HG03039 (cell line): ENCODE measurements around the gene PANK4.
"Not testable (repeated sequence)": the region's sequence is repeated elsewhere in the genome, so short reads cannot be mapped to it uniquely, and the experiment has no call there.

ENCODE experiments used
- ATAC-seq: cut with Tn5 transposase; IDR thresholded peaks from one replicate; pipeline ENCODE4 v1.9.1; 2021; ENCODE audit warnings: mild to moderate bottlenecking, moderate library complexity; ENCODE audit not compliant: unreplicated experiment

PANK4 gene

DNA sequence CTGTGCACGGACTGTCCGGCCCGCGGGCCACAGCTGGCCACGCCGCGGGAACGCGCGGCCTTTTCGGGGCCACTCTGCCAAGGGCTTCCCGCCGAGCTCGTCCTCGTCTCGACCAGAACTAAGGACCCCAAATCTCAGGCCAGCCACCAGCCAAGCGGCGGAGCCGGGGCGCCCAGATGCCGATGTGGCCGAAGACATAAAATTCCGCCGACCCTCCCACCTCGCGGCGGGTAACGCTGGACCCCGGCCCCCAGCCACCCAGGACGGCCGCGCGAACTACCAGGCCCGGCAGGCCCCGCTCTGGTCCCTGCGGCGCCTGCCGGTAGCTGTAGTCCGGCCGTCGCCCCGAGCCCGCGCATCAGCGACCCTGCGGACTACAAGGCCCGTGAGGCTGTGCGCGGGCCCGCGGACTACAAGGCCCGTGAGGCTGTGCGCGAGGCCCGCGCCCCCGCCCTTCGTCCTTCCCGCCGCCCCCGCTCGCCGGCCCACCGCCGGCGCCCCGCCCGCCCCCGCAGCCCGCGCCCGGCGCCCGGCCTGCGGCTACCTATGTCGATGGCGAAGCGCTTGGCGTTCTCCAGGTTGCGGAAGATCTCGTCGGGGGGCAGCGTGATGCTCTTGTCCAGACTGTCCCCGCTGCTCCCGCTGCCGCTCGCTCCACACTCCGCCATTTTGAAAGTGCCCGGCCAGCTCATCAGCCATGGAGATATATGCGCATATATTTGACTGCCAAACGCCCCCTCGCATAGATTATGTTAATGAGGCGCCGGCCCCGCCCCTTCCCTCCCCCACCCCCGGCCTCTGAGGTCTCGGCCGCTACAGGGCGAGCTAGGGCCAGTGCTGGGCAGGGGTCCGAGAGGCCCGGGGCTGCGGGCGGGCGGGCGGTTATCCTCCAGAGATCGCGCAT, at the start of gene PANK4:
Gene PANK4, minus strand, starts transcription at position 677 of the 904 bp plus-strand sequence. Its CDS starts 9 bp downstream, at position 668.
- ATAC-seq = peak; percentile 74

- ATAC-seq = no peak
Observed at GRCh38 chr1:2574350-2574749, 48.0 kb upstream of the PANK4 start.

DNA sequence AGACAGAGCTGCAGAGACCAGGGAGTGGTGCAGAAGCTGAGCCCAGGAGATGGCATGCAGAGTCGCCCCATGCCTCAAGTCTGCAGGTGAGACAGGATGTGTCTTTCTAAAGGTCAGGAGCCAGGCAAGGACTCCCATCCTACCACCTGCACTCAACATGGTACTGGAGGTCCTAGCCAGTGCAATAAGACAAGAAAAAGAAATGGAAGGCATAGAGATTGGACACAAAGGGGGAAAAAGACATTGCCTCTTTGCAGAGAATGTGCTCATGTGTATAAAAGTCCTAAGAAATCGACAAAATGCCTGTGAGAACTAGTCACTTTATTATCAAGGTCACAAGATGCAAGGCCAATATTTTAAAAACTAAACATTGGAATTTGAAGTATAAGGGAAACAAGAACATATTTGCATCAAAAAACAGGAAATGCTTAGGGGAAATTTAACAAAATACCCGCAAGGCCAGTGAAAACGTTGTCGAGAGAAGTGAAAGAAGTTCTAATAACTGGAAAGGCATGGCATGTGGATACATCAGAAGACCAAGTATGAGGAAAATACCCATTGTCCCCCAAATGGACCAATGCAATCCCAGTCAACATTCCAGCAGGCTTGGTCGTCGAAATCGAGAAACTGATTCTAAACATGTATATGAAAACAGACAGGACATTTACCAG, 47.0 kb upstream of the PANK4 start:
- no peak for ATAC-seq

GRCh38 chr1:2571348-2571747, 45.0 kb upstream of the PANK4 start:
- ATAC-seq = no peak

DNA sequence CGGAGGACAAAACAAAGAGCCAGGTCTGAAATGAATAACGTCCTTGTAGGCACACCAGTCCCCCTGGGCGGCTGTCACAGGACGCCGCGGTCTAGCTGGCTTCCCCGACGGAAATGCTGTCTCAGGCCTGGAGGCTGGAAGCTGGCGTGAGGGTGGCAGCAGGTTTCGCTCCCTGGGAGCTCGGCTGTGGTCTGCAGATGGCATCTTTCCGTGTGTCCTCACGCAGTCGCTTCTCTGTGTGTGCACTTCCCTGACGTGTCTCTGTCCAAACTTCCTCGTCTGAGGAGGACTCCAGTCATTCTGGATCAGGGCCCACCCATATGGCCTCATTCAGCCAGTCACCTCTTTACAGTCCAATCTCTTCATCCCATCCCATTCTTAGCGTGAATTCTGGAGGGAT, 43.9 kb upstream of the PANK4 start:
- ATAC-seq = no peak

GRCh38 chr1:2569703-2570102, 43.3 kb upstream of the PANK4 start:
- ATAC-seq = not testable (repeated sequence)

GRCh38 chr1:2569060-2569459, 42.7 kb upstream of the PANK4 start:
- no peak for ATAC-seq

- ATAC-seq = not testable (repeated sequence)
Observed at GRCh38 chr1:2568187-2568816, 41.9 kb upstream of the PANK4 start.

- no peak for ATAC-seq
Observed at GRCh38 chr1:2567083-2567679, 40.8 kb upstream of the PANK4 start.

DNA sequence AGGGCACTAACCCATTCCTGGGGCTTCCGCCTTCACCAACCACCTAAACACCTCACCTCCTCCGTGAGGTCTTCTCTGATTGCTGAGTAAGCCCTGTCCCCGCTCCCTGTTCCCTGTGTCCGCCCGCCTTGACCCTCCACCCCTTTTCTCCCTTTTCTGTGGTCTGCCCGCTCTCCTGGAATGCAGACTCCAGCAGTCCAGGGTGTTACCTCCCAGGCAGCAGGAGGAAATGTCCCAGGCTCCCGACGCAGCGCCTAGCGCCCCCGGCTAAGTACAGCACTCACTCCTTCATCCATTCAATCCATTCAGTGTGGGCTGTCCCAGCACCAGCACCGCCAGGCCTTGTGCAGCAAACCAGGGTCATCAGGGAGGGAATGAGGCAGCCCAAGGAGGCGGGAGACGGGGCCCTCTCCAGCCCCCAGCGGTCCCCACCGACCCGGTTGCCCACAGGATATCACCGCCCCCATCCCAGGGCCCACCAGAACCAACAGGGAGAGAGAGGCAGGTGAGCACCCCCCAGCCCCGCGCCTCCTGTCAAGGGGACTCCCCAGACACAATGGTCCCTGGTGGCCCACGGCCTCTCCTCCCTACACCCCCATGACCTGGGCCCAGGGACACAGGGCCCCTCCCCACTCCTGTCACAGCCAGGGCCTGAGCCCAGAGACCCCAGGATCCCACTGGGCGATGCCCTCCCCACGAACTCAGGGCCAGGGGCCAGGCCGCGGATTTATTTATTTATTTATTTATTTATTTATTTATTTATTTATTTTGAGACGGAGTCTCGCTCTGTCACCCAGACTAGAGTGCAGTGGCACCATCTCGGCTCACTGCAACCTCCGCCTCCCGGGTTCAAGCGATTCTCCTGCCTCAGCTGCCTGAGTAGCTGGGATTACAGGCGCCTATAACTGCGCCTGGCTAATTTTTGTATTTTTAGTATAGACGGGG, 40.0 kb upstream of the PANK4 start:
- no peak for ATAC-seq

DNA sequence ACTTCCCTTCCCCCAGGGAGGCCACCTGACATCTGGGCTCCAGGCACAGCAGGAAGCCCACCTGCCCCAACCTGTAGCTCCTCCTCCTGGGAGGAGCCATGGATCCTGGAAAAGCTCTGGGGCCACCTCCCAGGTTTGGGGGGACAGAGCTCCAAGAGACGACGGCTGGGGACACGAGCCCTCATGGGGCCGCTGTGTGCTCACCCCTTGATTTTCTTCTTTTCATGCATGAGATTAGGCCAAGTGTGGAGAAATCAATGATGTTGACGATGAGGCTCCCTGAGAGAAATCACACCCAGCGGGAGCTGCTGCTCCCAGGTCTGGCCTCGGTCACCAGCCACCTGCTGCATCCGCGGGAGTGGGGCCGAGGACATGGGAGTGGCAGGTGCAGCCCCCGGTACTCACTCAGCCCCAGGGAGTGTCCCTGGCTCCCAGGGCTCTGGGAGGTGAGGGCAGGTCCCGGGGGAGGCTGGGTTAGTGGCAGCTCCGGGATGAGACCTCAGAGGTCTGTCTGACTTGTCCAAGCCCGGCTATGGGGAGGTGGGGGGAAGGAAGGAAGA, 38.5 kb upstream of the PANK4 start:
- no peak for ATAC-seq

GRCh38 chr1:2564006-2564814, 37.8 kb upstream of the PANK4 start:
- no peak for ATAC-seq

GRCh38 chr1:2563205-2563604, 36.8 kb upstream of the PANK4 start:
- ATAC-seq = no peak

DNA sequence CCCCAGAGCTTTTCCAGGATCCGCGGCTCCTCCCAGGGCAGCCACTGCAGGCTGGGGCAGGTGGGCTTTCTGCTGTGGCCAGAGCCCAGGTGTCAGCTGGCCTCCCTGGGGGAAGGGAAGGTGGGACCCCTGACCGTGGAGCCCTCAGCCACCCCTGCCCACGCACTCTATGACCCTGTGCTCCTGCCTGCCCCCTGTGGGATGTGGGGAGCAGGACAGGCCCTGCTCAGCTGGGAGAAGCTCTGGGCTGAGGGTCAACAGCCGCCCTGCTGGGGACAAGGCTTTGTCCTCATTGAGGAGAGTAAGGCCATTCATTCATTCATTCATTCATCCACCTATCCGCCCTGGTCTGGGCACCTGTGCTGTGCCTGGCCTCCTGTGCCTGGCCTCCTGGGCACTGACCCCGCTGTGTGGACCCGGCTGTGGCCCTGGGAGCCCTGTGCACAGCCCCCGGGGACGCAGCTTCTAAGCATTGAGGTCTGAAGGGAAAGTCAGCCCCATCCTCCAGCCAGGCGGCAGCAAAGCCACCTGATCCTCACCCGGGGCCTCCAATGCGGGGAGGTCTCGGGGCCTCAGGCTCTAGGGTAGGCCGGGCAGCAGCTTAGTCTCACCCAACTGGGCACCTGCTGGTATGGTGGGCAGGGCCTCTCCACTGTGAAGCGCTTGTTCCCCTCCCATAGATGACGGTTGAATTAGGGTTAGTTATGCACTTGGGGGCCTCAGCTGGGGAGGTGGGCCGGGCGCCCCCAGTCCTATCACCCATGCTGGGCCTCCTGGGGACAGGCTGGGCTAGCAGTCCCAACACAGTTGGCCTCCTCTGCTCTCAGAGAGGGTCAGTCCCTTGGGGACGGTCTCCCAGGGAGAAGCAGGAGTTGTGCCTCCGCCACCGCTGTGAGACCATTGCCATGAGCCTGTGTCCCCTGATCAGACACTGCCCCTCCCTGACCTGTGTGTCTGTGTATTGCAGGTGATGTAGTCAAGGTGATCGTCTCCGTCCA, 35.8 kb upstream of the PANK4 start:
- ATAC-seq = no peak

- ATAC-seq = no peak
Observed at GRCh38 chr1:2561446-2561845, 35.0 kb upstream of the PANK4 start.

GRCh38 chr1:2560299-2561073, 34.1 kb upstream of the PANK4 start:
- ATAC-seq = no peak
